ENCODE measurements around the gene BAD.
A peak's percentile ranks its signal among the peaks of the same experiment; 100 is the strongest.
"Not testable (repeated sequence)": the region's sequence is repeated elsewhere in the genome, so short reads cannot be mapped to it uniquely, and the experiment has no call there.

Gene BAD

DNA sequence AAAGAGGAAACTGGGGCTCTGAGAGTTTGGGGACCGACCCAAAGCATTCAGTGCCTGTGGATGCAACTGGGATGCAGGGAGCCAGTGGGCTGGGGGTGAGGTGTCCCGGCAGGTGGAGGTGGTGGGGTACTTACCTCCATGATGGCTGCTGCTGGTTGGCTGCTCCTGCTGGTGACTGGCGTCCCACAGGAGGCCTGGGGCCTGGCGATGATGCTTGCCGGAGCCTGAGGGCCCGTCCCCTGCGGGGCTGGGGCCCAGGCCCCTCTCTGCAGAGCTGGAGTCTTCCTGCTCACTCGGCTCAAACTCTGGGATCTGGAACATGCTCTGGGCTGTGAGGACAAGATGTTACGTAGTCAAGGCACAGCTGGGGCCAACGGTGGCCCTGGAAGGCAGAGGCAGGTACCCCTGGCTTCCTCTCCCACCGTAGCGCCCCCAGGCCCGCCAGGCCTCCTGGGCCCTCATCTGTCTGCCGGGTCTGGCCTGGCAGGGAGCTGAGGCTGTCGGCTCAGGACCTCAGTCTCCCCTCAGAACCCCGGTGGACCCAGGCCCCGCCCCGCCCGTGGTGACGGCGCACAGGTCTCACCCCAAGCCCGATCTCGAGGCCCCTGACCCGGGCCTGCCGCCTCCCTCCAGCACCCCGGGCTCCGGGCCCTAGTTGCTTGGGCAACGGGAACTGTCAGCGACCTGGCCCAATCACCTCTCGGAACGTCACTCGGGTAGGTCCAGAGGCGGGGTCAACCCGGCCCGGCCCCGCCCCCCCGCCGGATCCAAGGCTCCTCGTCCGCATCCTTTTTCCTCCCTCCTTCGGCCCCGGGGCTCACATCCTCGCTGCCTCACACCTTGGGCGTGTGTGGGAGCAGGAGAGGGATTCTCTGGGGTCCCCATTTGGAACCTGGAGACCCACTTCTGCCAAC lies at the start of gene BAD:
Gene BAD, minus strand, starts transcription at position 618 of the 914 bp plus-strand sequence. Its CDS starts 297 bp downstream, at position 321.
- DNase-seq = peak; percentile 96

DNA sequence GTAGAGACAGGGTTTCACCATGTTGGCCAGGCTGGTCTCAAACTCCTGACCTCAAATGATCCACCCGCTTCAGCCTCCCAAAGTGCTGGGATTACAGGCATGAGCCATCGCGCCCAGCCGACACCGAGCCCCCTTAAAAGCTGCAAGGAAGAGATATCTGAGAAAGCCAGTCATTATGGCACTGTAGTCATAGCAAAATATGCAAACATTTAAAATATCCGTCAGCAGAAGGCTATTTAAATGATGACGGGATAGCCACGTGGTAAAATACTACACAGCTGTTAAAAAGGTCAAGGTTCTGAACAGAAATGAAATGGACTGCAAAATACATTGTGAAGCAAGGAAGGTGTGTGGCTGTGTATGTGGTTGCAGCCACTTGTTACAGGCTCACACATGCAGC lies 49.1 kb upstream of the BAD start:
- DNase-seq = no peak

DNA sequence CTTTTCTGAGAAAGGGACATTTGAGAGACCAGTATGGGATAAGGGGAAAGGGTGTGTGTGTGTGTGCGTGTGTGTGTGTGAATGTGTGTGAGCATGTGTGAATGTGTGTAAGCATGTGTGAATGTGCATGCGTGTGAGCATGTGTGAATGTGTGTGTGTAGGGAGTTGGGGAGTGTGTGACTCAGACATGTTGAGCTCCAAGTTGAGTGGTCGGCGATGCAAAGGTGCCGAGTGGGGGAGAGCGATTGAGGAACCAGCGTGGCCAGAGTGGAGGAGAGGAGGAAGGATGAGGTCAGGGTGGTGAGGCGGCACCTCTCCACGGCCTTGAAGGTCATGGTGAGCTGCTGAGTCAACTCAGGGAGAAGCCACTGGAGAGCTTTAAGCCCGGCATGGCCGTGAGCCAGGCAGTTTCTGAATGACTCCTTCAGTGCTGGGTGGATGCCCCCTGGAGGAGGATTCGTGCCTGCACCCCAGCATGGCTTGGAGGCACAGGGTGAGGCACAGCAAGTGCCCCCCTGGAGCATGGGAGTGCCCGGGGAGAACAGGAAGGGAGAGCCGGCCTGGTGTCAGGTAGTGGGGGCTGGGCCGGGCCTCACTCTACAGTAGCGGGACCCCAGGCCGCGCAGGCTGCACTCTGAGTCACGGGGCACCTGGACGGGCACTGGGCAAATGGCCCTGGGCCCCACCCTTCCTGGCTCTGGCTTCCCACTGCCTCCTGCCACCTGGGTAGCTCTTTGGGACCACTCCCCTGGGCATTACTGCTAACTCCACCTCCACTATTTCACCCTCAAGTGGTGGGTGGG lies 47.3 kb upstream of the BAD start:
- DNase-seq = peak; percentile 87

DNA sequence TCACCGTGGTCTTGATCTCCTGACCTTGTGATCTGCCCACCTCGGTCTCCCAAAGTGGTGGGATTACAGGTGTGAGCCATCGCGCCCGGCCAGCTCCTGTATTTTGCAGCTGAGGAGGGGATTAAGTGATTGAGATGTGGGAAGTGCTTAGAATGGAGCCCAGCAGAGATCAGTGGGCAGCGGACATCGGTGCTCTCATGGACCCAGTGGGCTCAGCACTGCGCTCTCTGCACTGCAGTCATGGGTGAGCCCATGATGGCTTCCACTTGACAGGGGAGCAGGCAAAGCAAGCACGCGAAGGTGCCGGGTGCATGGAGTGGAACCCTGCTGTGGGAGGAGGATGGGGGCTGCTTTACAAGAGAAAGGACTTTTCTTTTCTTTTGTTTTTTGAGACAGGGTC lies 46.4 kb upstream of the BAD start:
- DNase-seq = no peak

DNA sequence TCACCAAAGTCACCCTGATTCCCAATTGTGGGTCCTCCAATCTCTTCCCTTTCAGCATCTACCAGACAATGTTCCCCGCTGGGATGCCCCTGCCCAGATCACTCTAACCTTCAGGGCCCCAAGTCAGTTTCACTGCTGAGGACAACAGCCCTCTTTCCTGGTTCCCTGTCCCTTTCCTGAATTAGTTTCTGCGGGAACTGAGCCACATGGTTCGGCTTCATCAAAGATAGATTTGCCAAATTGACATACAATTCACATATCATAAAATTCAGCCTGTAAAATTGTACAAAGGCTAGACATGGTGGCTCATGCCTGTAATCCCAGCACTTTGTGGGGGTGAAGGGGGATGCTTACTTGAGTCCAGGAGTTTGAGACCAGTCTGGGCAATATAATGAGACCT lies 43.5 kb upstream of the BAD start:
- DNase-seq = no peak

DNA sequence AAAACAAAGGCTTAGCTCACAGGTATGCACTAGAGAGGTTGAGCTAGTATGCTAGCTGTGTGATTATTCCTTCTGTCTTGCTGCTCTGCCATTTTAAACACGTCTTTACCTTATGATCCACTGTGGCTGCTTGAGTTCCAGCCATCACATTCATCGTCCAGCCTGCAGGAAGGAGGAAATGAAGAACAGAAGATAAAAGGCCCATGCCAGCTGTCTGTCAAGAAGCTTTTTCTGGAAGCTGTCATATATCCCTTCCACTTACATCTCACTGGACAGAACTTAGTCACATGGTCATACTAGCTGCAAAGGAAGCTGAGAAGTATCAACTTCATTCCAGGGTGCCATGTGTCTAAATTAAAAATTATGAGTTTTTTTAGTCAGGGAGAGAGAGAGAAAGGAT lies 42.9 kb upstream of the BAD start:
- DNase-seq = no peak

DNA sequence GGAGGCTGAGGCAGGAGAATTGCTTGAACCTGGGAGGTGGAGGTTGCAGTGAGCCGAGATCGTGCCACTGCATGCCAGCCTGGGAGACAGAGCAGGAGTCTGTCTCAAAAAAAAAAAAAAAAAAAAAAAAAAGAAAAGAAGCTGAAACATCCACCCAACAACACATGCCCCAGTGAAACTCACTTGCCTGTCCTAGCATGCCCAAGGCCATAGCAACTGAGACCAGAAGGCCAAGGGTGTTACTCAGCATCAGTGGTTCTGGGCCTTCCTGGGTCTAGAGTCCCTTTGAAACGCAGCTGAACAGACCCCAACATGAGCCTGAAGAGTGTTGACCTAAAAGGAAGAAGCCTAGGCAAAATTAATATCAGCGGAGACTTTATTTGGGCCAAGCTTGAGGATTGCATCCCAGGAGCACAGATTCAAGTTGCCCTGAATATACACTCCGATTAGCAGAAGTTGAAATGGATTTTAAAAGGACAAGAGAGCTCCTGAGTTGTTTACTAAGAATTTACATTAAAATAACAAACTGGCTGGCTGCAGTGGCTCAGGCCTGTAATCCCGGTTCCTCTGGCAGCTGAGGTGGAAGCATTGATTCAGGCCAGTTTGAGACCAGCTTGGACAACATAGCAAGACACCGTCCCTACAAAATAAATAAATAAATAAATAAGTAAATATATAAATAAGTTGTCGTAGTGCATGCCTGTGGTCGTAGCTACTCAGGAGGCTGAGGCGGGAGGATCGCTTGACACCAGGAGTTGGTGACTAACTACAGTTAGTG lies 40.4 kb upstream of the BAD start:
- no peak for DNase-seq

DNA sequence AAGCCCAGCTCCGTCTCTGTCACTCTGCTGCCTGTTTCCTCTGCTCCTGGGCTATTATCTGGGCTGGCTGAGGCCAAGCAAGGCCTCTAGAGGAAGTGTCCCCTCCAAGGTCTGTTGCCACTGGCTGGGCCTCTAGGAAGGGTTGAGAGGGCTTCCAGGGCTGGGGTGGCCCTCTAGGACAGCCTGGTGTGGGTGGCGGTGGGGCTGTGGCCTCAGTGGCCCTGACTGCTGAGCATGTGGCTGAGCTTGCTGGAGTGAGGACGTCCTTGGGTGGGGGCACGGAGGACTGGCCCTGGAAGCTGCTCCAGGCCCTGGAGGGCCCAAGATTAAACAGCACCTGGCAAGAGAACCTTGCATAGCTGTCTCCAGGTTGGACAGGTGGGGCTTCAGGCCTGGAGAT lies 39.5 kb upstream of the BAD start:
- DNase-seq = not testable (repeated sequence)

DNA sequence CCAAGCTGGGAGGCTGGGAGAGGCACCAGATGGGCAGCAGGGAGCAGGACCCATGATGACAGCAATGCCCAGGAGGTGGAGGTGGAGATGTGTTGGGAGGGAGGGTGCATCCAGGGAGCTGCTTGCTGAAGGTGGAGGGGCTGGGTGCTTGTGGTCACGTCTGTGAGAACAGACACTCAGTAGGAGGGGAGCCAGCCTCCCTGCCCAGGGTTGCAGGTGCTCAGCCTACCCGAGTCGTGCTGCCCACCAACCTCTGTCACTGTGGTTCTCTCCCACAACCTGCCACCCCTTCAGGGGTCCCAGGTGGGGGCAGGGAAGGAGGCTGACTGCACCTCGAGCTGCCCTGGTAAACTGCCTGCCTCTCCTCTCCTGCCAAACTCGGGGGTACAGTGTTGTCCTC lies 38.9 kb upstream of the BAD start:
- DNase-seq = no peak

DNA sequence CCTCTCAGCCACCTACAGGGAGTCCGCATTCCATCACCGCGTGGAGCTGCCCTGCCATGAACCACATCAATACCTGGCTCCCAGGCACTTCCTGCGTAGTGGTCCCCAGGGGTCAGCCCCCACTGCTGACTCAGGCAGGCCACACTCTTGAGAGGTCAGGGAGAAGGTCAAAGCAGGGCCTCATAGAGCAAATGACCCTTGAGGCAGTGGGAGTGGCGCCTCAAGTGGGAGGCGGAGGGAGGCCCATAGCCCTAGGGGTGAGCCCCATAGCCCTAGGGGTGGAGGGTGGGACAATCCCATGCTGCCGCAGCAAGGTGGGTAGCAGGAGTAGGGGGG lies 38.4 kb upstream of the BAD start:
- DNase-seq = no peak

DNA sequence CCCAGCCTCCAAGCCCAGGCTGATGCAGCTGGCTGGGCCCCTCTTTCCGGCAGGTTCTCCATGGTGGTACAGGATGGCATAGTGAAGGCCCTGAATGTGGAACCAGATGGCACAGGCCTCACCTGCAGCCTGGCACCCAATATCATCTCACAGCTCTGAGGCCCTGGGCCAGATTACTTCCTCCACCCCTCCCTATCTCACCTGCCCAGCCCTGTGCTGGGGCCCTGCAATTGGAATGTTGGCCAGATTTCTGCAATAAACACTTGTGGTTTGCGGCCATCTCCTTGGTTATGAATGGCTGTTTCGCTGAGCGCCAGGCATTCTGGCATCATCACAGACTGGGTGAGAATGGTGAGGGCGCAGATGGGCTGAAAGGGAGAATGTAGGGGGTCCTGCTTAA lies 37.1 kb upstream of the BAD start:
- DNase-seq = no peak

DNA sequence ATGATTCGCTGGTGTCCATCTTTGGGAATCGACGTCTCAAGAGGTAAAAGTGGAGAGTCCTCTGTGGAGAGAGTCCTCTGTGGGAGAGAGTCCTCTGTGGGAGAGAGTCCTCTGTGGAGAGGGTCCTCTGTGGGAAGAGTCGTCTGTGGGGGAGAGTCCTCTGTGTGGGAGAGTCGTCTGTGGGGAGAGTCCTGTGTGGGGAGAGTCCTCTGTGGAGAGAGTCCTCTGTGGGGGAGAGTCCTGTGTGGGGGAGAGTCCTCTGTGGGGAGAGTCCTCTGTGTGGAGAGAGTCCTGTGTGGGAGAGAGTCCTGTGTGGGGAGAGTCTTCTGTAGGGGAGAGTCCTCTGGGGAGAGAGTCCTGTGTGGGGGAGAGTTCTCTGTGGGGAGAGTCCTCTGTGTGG lies 36.6 kb upstream of the BAD start:
- no peak for DNase-seq

DNA sequence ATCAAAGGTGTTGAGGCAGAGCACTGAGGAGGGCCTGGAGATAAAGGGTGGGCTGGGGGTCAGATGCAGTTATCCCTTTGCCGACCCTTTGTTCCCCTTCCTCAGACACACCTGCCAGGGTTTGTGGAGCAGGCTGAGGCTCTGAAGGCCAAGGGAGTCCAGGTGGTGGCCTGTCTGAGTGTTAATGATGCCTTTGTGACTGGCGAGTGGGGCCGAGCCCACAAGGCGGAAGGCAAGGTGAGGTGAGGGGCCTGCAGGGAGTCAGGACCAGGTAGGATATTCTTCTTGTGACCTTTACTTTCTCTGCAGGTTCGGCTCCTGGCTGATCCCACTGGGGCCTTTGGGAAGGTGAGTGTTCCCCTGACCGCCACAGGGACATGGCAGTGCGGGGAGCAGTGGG lies 36.1 kb upstream of the BAD start:
- DNase-seq = no peak

DNA sequence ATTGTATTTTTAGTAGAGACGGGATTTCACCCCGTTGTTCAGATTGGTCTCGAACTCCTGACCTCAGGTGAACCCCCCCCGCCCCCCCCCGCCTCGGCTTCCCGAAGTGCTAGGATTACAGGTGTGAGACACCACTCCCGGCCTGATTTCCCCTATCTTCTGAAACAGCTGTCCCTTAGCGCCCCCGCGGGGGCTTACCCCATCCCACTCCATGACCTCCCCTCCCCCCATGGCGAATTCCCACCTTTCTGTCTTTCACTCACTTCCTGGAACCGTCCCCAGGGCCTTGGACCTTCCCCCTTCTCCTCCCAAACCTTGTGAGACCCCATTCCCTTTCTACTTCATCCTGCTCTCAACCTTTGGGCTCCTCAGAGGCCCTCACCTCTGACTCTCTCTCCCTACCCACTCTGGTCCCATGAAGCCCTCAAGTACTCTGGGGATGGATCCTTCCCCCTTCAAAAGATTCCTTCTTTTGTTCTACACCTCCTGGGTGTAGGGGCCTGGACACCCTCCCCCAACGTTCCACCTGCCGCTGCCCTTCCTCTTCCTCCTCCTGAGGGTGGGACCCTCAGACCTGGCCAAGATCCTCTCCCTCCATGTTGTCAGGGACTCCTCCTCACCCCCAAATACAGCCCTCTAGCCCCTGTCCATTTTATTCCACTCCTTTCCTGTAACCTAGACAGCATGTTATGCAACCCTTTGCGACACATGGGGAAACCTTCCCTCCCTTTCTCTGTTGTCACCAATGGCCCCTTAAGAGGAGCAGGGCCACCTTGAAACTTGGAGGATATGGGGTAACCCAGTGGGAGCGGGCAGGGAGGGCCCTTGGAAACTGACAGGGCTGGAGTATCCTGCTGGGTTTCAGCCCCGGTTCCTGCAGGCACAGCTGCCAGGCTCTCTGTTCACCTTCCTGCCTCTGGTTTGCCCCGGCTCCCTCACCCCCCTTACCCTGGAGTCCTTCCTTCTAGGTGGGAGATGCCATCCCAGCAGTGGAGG lies 34.6 kb upstream of the BAD start:
- no peak for DNase-seq

DNA sequence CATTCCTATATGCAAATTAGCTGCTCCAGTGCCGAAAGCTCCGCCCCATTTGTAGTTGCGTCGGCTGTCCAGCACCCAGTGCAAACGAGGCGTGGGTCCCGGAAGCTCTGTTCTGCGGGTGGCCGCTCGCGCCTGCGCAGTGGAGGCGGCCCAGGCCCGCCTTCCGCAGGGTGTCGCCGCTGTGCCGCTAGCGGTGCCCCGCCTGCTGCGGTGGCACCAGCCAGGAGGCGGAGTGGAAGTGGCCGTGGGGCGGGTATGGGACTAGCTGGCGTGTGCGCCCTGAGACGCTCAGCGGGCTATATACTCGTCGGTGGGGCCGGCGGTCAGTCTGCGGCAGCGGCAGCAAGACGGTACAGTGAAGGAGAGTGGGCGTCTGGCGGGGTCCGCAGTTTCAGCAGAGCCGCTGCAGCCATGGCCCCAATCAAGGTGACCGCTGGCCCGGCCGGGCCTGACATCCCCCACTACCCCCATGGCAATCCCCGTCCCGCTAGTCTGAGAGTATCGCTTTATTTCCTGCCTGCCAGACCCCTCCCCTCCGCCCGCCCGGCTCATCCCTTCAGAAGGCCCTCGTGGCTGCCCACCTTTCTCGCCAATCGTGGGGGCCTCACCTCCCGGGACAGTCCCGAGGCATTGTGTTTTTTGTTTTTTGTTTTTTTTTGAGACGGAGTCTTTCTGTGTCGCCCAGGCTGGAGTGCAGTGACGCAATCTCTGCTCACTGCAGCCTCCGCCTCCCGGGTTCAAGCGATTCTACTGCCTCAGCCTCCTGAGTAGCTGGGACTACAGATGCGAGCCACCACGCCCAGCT lies 33.7 kb upstream of the BAD start, which contains the start of gene PRDX5:
Gene PRDX5, plus strand, starts transcription at position 161 of the 805 bp plus-strand sequence. Its CDS starts 95 bp downstream, at position 256.
- peak; percentile 96 for DNase-seq

DNA sequence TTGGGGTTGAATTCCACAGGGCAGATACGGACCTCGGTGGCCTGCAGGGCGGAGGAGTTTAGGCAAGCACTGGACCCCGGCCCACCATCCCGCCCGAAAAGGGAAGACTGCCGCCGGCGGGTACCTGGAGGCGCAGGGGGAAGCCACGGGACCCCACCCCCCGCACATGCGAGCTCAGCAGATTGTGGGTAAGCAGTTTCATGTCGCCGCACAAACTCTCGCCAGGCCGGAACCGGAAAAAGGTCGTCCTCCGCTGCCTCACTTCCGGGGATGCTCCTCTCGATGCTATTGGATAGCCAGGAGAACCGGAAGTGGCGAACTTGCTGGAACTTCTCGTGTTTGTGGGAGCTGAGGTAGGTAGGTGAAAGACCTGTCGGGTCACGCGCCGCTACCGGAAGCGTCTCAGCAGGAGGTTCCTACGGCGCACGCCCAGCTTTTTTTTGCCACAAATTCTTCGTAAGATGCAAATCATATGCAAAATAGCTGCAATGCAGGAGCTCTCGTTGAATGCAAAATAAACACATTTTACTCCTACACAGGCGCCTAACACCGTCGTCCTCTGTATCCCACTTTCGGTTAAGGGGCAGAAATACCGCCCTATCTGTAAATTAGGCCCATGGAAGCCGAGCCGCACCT lies 33.0 kb upstream of the BAD start, which contains the start of gene TRMT112:
Gene TRMT112, minus strand, starts transcription at position 235 of the 636 bp plus-strand sequence. Its CDS starts 33 bp downstream, at position 202.
- DNase-seq = peak; percentile 98

DNA sequence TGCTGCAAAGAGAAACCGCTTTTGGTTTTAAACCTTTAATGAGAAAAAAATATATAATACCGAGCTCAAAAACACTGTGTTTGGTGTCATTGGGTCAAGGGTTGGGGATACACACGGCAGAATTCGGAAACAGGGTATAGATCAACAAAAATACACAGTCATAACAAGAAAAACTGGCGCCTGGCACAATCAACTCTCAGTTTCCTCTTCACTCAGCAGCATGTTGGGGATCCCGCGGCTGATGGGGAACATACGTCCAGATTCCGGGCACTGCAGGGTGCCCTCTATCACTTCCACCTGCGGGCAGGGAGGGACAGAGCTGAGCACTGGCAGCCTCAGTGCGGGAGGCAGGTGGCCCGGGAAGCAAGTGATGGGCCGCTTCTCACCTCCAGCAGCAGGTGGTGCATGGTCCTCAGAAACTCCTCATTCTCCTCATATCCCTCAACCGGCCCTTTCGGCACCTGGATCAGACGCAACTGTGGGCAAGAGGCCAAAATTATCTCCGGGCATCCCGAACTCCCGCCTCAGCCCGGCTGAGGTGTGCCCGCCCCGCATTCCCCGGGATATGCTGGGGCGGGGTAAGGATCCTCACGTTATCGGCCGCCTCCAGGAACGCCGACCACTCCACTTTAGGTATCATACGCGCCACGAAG lies 32.3 kb upstream of the BAD start:
- DNase-seq = peak; percentile 54

DNA sequence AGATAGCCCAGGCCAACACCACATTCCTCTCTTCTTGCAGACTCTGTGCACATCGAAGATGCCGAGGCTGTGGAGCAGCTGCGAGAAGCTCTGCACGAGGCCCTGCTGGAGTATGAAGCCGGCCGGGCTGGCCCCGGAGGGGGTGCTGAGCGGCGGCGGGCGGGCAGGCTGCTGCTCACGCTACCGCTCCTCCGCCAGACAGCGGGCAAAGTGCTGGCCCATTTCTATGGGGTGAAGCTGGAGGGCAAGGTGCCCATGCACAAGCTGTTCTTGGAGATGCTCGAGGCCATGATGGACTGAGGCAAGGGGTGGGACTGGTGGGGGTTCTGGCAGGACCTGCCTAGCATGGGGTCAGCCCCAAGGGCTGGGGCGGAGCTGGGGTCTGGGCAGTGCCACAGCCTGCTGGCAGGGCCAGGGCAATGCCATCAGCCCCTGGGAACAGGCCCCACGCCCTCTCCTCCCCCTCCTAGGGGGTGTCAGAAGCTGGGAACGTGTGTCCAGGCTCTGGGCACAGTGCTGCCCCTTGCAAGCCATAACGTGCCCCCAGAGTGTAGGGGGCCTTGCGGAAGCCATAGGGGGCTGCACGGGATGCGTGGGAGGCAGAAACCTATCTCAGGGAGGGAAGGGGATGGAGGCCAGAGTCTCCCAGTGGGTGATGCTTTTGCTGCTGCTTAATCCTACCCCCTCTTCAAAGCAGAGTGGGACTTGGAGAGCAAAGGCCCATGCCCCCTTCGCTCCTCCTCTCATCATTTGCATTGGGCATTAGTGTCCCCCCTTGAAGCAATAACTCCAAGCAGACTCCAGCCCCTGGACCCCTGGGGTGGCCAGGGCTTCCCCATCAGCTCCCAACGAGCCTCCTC lies 31.4 kb upstream of the BAD start:
- DNase-seq = not testable (repeated sequence)

All from stimulated activated CD4-positive, alpha-beta T cell treated with anti-CD3 and anti-CD28 coated beads, Interleukin-15, amount 100 ng/mL, for 24 hours (primary cell).